Mesenteric fat pad (tissue), 1 donor: ENCODE data around the gene MPO. TPM values are rescaled to one million over a fixed set of nuclear protein-coding genes. Genes with fewer than 3 reads are reported as not detected.

Experiments
- DNase-seq: peaks from one replicate; pipeline ENCODE4 v3.0.0-alpha.2; 2020; ENCODE audit warnings: low spot score
- total RNA-seq: library from RNA; stranded (reverse); fragmentation: NEBNext Ultra II Directional; extraction: Animal tissue kit (Norgen Biotek cat#: 25700); gene quantifications from one replicate; pipeline ENCODE4 v1.2.1, GENCODE V29; 2021
- donor health status: DM: yes; HTN: yes; CAD: no.

MPO gene
- total RNA-seq, 1 donor from 2014 or later = 0.35 TPM

- DNase-seq = peak; percentile 86
Observed at GRCh38 chr17:58267347-58268324, 13.1 kb downstream of the MPO start.

GRCh38 chr17:58265902-58266875 is 14.5 kb downstream of the MPO start:
- DNase-seq = peak; percentile 47

- DNase-seq = no peak
Observed at GRCh38 chr17:58265271-58265670, 15.5 kb downstream of the MPO start.

GRCh38 chr17:58264407-58265103 is 16.2 kb downstream of the MPO start:
- peak; percentile 11 for DNase-seq

GRCh38 chr17:58263773-58264172 is 17.0 kb downstream of the MPO start:
- DNase-seq = no peak

GRCh38 chr17:58262149-58262548 is 18.6 kb downstream of the MPO start:
- DNase-seq = peak; percentile 33

GRCh38 chr17:58254803-58255202 is 25.9 kb downstream of the MPO start:
- no peak for DNase-seq

GRCh38 chr17:58253082-58253481 is 27.7 kb downstream of the MPO start:
- DNase-seq = no peak

GRCh38 chr17:58252141-58252540 is 28.6 kb downstream of the MPO start:
- peak; percentile 87 for DNase-seq

- peak; percentile 49 for DNase-seq
Observed at GRCh38 chr17:58250344-58251011, 30.3 kb downstream of the MPO start.

- DNase-seq = no peak
Observed at GRCh38 chr17:58249270-58250133, 31.2 kb downstream of the MPO start.

GRCh38 chr17:58248955-58249269 is 31.8 kb downstream of the MPO start:
- no peak for DNase-seq

GRCh38 chr17:58247511-58248363 is 33.0 kb downstream of the MPO start:
- DNase-seq = no peak

GRCh38 chr17:58246781-58247180 is 34.0 kb downstream of the MPO start:
- DNase-seq = no peak

- DNase-seq = no peak
Observed at GRCh38 chr17:58246104-58246740, 34.5 kb downstream of the MPO start.

- no peak for DNase-seq
Observed at GRCh38 chr17:58245428-58246103, 35.2 kb downstream of the MPO start.

GRCh38 chr17:58244963-58245362 is 35.8 kb downstream of the MPO start:
- no peak for DNase-seq
